Left renal pelvis (tissue), 4 donors: ENCODE data around the gene DCAF8. TPM values are rescaled to one million over a fixed set of nuclear protein-coding genes. Genes with fewer than 3 reads are reported as not detected.
A peak's percentile ranks its signal among the peaks of the same experiment; 100 is the strongest.

Experiments
- DNase-seq, 4 donors: peaks; one replicate each; pipeline ENCODE4 v3.0.0-alpha.2; 2013; ENCODE audit warnings: low read depth in 4 of 4, low spot score in 3 of 4
- polyA plus RNA-seq, 4 donors: library from polyadenylated mRNA; unstranded; fragments of 120-200 nt; gene quantifications; one replicate each; pipeline ENCODE4 v1.2.1, GENCODE V29; 2013; ENCODE audit not compliant: insufficient read length in 4 of 4

The DCAF8 gene
- polyA plus RNA-seq, 4 donors, result 133 to 272 (median 213) TPM

- no peak for DNase-seq
Observed at GRCh38 chr1:160267284-160267991, 5.1 kb upstream of the DCAF8 start.

GRCh38 chr1:160264795-160265307 is 2.5 kb upstream of the DCAF8 start:
- DNase-seq, result no peak

GRCh38 chr1:160261556-160261892 is 825 bp downstream of the DCAF8 start:
- peak in 2 of 4 donors; percentile 44 to 60 for DNase-seq

- DNase-seq, result peak; percentile 78 to 93 (median 85)
Observed at GRCh38 chr1:160260406-160261382, 1.7 kb downstream of the DCAF8 start.

GRCh38 chr1:160258177-160258798 is 4.1 kb downstream of the DCAF8 start:
- no peak for DNase-seq

GRCh38 chr1:160257411-160258015 is 4.8 kb downstream of the DCAF8 start:
- no peak for DNase-seq

- no peak for DNase-seq
Observed at GRCh38 chr1:160256396-160257046, 5.8 kb downstream of the DCAF8 start.

- no peak for DNase-seq
Observed at GRCh38 chr1:160255781-160256300, 6.5 kb downstream of the DCAF8 start.

- DNase-seq, result peak in 3 of 4 donors; percentile 25 to 53 (median 34)
Observed at GRCh38 chr1:160251687-160252526, 10.4 kb downstream of the DCAF8 start.

- no peak for DNase-seq
Observed at GRCh38 chr1:160251011-160251410, 11.3 kb downstream of the DCAF8 start.

- no peak for DNase-seq
Observed at GRCh38 chr1:160247053-160247452, 15.3 kb downstream of the DCAF8 start.

- DNase-seq, result no peak
Observed at GRCh38 chr1:160245434-160245833, 16.9 kb downstream of the DCAF8 start.

- DNase-seq, result no peak
Observed at GRCh38 chr1:160244209-160244608, 18.1 kb downstream of the DCAF8 start.

GRCh38 chr1:160243767-160244166 is 18.6 kb downstream of the DCAF8 start:
- no peak for DNase-seq

GRCh38 chr1:160239582-160240299 is 22.6 kb downstream of the DCAF8 start:
- no peak for DNase-seq

GRCh38 chr1:160238408-160238807 is 23.9 kb downstream of the DCAF8 start:
- no peak for DNase-seq

GRCh38 chr1:160237558-160237957 is 24.8 kb downstream of the DCAF8 start:
- no peak for DNase-seq

GRCh38 chr1:160236806-160237205 is 25.5 kb downstream of the DCAF8 start:
- no peak for DNase-seq
